HepG2 (cell line): ENCODE data around the gene VAC14. TPM values are rescaled to one million over a fixed set of nuclear protein-coding genes. Genes with fewer than 3 reads are reported as not detected.

Experiments
- ATF7-NPFF ChIP-seq: sonication (generic); formaldehyde crosslinking; IDR thresholded peaks from 2 replicates; pipeline ENCODE4 v1.8.1; 2023; ENCODE audit warnings: mild to moderate bottlenecking, low read depth, missing genetic modification reagents, moderate library complexity
- EZH2 ChIP-seq: conservative IDR thresholded peaks from 2 replicates; pipeline ENCODE4 v1.6.1; 2012; ENCODE audit warnings: mild to moderate bottlenecking, low read depth, low read length, moderate library complexity
- HOXA7 ChIP-seq: sonication (generic); formaldehyde crosslinking; IDR thresholded peaks from 2 replicates; pipeline ENCODE4 v1.8.1; 2022; ENCODE audit warnings: mild to moderate bottlenecking, missing genetic modification reagents, moderate library complexity
- MAF1 ChIP-seq: sonication (generic); formaldehyde crosslinking; IDR thresholded peaks from 2 replicates; pipeline ENCODE4 v1.5.0; 2020; ENCODE audit warnings: missing genetic modification reagents, borderline replicate concordance
- PAWR ChIP-seq: sonication (generic); formaldehyde crosslinking; IDR thresholded peaks from 2 replicates; pipeline ENCODE4 v1.4.0; 2020; ENCODE audit warnings: missing genetic modification reagents, mild to moderate bottlenecking, borderline replicate concordance
- SAFB2 ChIP-seq: sonication (generic); formaldehyde crosslinking; IDR thresholded peaks from 2 replicates; pipeline ENCODE4 v1.5.1; 2020; ENCODE audit warnings: missing genetic modification reagents, low read depth, mild to moderate bottlenecking, borderline replicate concordance
- SMAD1 ChIP-seq: sonication (generic); formaldehyde crosslinking; IDR thresholded peaks from 2 replicates; pipeline ENCODE4 v1.4.0; 2020; ENCODE audit warnings: missing genetic modification reagents, low read depth, mild to moderate bottlenecking, borderline replicate concordance
- SPEN ChIP-seq: sonication (generic); formaldehyde crosslinking; IDR thresholded peaks from 2 replicates; pipeline ENCODE4 v1.5.1; 2020; ENCODE audit warnings: low read depth, mild to moderate bottlenecking, missing genetic modification reagents
- U2AF2 ChIP-seq: fragments of 200-400 bp; formaldehyde crosslinking; IDR thresholded peaks from 2 replicates; pipeline ENCODE4 v1.6.1; 2017; ENCODE audit warnings: low read depth, mild to moderate bottlenecking, low read length
- ZEB1 ChIP-seq: IDR thresholded peaks from 2 replicates; pipeline ENCODE4 v1.6.1; 2012; ENCODE audit warnings: mild to moderate bottlenecking, low read depth, inconsistent platforms; ENCODE audit not compliant: insufficient replicate concordance
- ZFX ChIP-seq: sonication (generic); formaldehyde crosslinking; IDR thresholded peaks from 2 replicates; pipeline ENCODE4 v1.4.0; 2020; ENCODE audit warnings: mild to moderate bottlenecking, low read depth, missing genetic modification reagents, moderate library complexity
- ZNF296 ChIP-seq: sonication (generic); formaldehyde crosslinking; conservative IDR thresholded peaks from 2 replicates; pipeline ENCODE4 v1.5.0; 2020; ENCODE audit warnings: mild to moderate bottlenecking, missing genetic modification reagents
- ZNF317 ChIP-seq: sonication (generic); formaldehyde crosslinking; IDR thresholded peaks from 2 replicates; pipeline ENCODE4 v1.5.0; 2020; ENCODE audit warnings: mild to moderate bottlenecking, missing genetic modification reagents
- ZNF430 ChIP-seq: sonication (generic); formaldehyde crosslinking; IDR thresholded peaks from 2 replicates; pipeline ENCODE4 v1.9.0; 2021; ENCODE audit warnings: mild to moderate bottlenecking, missing genetic modification reagents
- ZNF44 ChIP-seq: sonication (generic); formaldehyde crosslinking; IDR thresholded peaks from 2 replicates; pipeline ENCODE4 v1.5.1; 2020; ENCODE audit warnings: mild to moderate bottlenecking, missing genetic modification reagents
- ZNF619 ChIP-seq: sonication (generic); formaldehyde crosslinking; IDR thresholded peaks from 2 replicates; pipeline ENCODE4 v1.4.0; 2020; ENCODE audit warnings: mild to moderate bottlenecking, missing genetic modification reagents
- ZNF83 ChIP-seq: sonication (generic); formaldehyde crosslinking; IDR thresholded peaks from 2 replicates; pipeline ENCODE4 v1.4.0; 2020; ENCODE audit warnings: missing genetic modification reagents, mild to moderate bottlenecking, borderline replicate concordance
- polyA plus RNA-seq, 8 experiments: library from polyadenylated mRNA; depleted of rRNA in 3 of 8; stranded (reverse) in 7 of 8; unstranded in 1 of 8; fragments of >200 nt; fragmentation: Illumina TruSeq in 4 of 8; extraction: Trizol in 4 of 8; gene quantifications; 2 replicates each; pipeline versions ENCODE4 v1.2.1 to v1.2.3, GENCODE V29; 2011 to 2016; ENCODE audit warnings: low read depth in 4 of 8, missing spikeins in 1 of 8, mixed read lengths in 1 of 8; ENCODE audit not compliant: insufficient read depth in 1 of 8
- total RNA-seq, 5 experiments: library from RNA; depleted of rRNA; stranded (reverse); fragments of >200 nt; fragmentation: Illumina TruSeq; extraction: Trizol; gene quantifications; 2 replicates each; pipeline ENCODE4 v1.2.3, GENCODE V29; 2016; ENCODE audit warnings: low read depth in 1 of 5
- TF ChIP-seq, protein P1 (sequence below): sonication (generic); formaldehyde crosslinking; IDR thresholded peaks from 2 replicates; pipeline ENCODE4 v1.4.0; 2020; ENCODE audit warnings: missing genetic modification reagents
- TF ChIP-seq, protein P2 (sequence below): sonication (generic); formaldehyde crosslinking; IDR thresholded peaks from 2 replicates; pipeline ENCODE4 v1.4.0; 2020; ENCODE audit warnings: missing genetic modification reagents
- TF ChIP-seq, protein P3 (sequence below): sonication (generic); formaldehyde crosslinking; IDR thresholded peaks from 2 replicates; pipeline ENCODE4 v1.5.1; 2020; ENCODE audit warnings: missing genetic modification reagents, mild to moderate bottlenecking, borderline replicate concordance

VAC14 gene
- total and polyA plus RNA-seq, 2 of the 13 experiments (the other 11 are each of a cell fraction or from before 2014, with no cell fraction given): 23.5 to 24.6 TPM

DNA sequence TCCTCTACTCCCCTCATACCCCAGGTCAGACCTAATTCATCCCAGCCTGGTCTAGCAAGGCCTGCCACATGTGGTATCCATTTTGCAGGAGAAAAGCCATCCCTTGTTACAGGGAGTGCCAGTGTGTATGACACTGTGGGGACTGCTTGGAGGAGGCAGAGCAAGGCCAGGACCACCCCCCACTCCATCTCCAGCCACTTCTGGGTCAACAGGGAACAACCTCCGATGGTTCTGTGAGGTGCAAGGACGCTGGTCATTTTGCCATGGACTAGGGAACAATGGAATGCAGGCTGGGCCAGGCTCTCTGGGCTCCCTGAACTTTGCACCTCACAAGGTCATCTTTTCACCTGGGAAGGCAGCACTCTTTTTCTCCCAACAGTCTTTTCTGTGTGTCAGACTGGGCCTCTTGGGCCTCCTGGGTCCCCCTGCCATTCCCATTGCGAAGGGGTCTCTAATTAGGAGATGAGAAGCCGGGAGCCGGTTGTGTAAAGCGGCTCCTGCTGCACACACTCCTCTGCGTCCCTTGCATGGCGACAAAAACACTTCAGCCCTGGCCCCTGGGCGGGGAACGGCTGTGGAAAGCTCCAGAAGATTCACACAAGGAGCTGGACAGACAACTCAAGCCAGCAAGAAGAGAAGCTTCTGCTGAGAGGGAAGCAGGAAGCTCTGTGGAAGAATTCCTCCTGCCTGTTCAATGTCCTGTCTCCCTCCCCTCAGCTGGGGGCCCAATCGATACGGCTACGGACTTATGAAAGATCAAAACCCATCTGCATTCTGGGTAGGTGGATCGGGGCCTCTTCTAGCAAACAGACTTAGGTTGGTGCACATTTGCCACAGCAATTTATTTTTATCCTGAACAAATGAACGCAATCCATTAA, 76.6 kb downstream of the VAC14 start (continued):
- TF ChIP-seq ZNF619 (CRISPR knock-in tag): peak; percentile 6; the same call in 1 of the 2 replicates
- TF ChIP-seq ZNF296 (CRISPR knock-in tag): peak; percentile 82
- peak; percentile 46; the same call in 1 of the 2 replicates for TF ChIP-seq SPEN (CRISPR knock-in tag)
- peak; percentile 28 for TF ChIP-seq ZEB1
- no peak for TF ChIP-seq ZNF83
- 0 out of 2 replicates have a peak, but pooled peaks have one; percentile 57 for TF ChIP-seq ZNF44 (CRISPR knock-in tag)
- peak; percentile 15; the same call in 1 of the 2 replicates for TF ChIP-seq ZNF317 (CRISPR knock-in tag)
- no peak; the same call in 1 of the 2 replicates for TF ChIP-seq ATF7-NPFF
- peak; percentile 69 for TF ChIP-seq ZNF430 (CRISPR knock-in tag)
- TF ChIP-seq HOXA7: no peak
- 0 out of 2 replicates have a peak, but pooled peaks have one; percentile 17 for TF ChIP-seq MAF1 (CRISPR knock-in tag)
- TF ChIP-seq U2AF2: no peak
- no peak for TF ChIP-seq PAWR
- peak; percentile 82 for TF ChIP-seq ZFX (CRISPR knock-in tag)
- TF ChIP-seq, protein P1, sequence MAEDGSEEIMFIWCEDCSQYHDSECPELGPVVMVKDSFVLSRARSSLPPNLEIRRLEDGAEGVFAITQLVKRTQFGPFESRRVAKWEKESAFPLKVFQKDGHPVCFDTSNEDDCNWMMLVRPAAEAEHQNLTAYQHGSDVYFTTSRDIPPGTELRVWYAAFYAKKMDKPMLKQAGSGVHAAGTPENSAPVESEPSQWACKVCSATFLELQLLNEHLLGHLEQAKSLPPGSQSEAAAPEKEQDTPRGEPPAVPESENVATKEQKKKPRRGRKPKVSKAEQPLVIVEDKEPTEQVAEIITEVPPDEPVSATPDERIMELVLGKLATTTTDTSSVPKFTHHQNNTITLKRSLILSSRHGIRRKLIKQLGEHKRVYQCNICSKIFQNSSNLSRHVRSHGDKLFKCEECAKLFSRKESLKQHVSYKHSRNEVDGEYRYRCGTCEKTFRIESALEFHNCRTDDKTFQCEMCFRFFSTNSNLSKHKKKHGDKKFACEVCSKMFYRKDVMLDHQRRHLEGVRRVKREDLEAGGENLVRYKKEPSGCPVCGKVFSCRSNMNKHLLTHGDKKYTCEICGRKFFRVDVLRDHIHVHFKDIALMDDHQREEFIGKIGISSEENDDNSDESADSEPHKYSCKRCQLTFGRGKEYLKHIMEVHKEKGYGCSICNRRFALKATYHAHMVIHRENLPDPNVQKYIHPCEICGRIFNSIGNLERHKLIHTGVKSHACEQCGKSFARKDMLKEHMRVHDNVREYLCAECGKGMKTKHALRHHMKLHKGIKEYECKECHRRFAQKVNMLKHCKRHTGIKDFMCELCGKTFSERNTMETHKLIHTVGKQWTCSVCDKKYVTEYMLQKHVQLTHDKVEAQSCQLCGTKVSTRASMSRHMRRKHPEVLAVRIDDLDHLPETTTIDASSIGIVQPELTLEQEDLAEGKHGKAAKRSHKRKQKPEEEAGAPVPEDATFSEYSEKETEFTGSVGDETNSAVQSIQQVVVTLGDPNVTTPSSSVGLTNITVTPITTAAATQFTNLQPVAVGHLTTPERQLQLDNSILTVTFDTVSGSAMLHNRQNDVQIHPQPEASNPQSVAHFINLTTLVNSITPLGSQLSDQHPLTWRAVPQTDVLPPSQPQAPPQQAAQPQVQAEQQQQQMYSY (CRISPR knock-in tag): peak; percentile 48; the same call in 1 of the 2 replicates
- 0 out of 2 replicates have a peak, but pooled peaks have one; percentile 59 for TF ChIP-seq SMAD1 (CRISPR knock-in tag)
- TF ChIP-seq, protein P2, sequence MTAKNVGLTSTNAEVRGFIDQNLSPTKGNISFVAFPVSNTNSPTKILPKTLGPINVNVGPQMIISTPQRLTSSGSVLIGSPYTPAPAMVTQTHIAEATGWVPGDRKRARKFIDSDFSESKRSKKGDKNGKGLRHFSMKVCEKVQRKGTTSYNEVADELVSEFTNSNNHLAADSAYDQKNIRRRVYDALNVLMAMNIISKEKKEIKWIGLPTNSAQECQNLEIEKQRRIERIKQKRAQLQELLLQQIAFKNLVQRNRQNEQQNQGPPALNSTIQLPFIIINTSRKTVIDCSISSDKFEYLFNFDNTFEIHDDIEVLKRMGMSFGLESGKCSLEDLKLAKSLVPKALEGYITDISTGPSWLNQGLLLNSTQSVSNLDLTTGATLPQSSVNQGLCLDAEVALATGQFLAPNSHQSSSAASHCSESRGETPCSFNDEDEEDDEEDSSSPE (CRISPR knock-in tag): 0 out of 2 replicates have a peak, but pooled peaks have one; percentile 23
- TF ChIP-seq SAFB2 (CRISPR knock-in tag): 0 out of 2 replicates have a peak, but pooled peaks have one; percentile 71
- TF ChIP-seq, protein P3, sequence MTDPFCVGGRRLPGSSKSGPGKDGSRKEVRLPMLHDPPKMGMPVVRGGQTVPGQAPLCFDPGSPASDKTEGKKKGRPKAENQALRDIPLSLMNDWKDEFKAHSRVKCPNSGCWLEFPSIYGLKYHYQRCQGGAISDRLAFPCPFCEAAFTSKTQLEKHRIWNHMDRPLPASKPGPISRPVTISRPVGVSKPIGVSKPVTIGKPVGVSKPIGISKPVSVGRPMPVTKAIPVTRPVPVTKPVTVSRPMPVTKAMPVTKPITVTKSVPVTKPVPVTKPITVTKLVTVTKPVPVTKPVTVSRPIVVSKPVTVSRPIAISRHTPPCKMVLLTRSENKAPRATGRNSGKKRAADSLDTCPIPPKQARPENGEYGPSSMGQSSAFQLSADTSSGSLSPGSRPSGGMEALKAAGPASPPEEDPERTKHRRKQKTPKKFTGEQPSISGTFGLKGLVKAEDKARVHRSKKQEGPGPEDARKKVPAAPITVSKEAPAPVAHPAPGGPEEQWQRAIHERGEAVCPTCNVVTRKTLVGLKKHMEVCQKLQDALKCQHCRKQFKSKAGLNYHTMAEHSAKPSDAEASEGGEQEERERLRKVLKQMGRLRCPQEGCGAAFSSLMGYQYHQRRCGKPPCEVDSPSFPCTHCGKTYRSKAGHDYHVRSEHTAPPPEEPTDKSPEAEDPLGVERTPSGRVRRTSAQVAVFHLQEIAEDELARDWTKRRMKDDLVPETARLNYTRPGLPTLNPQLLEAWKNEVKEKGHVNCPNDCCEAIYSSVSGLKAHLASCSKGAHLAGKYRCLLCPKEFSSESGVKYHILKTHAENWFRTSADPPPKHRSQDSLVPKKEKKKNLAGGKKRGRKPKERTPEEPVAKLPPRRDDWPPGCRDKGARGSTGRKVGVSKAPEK (CRISPR knock-in tag): no peak
- TF ChIP-seq EZH2: no peak
